ENCODE data around the gene QPCTL. TPM values are rescaled to one million over a fixed set of nuclear protein-coding genes. Genes with fewer than 3 reads are reported as not detected.

The QPCTL gene
- total and polyA plus RNA-seq, 9 of the 15 experiments (the other 6 are each of a cell fraction or from before 2014, with no cell fraction given) = 0.99 to 31.3 (median 12.7) TPM

- TF ChIP-seq NFE2L1 (tag; IDR thresholded peaks at IDR 0.05; ENCODE audit: borderline replicate concordance, low read depth) = no peak
- no peak for TF ChIP-seq ZNF239 (CRISPR knock-in tag; IDR thresholded peaks at IDR 0.05)
- TF ChIP-seq CTCF (IDR thresholded peaks at IDR 0.05 in 2 of 3, conservative IDR thresholded peaks at IDR 0.05 in 1 of 3; ENCODE audit: insufficient read depth in 2 of 3, low read depth in 1 of 3, low read length in 3 of 3) = peak; percentile 84 to 94 (median 88)
- TF ChIP-seq FOS (IDR thresholded peaks at IDR 0.05; ENCODE audit: extremely low read depth, insufficient read length) = no peak
- TF ChIP-seq UBTF (IDR thresholded peaks at IDR 0.05; ENCODE audit: borderline replicate concordance in 1 of 2, low read depth in 2 of 2, low read length in 2 of 2) = peak in 1 of 2 experiments; percentile 77; a peak in 1 of 4 replicates
- TF ChIP-seq ZNF280A (IDR thresholded peaks at IDR 0.05; ENCODE audit: low read depth, partially characterized antibody) = no peak
- TF ChIP-seq ZNF282 (CRISPR knock-in tag; IDR thresholded peaks at IDR 0.05) = no peak
- TF ChIP-seq ZNF212 (CRISPR knock-in tag; IDR thresholded peaks at IDR 0.05) = no peak
- TF ChIP-seq TFAM (CRISPR knock-in tag; conservative IDR thresholded peaks at IDR 0.05) = no peak
- TF ChIP-seq SMARCC2 (IDR thresholded peaks at IDR 0.05; ENCODE audit: low read depth) = no peak
- no peak for TF ChIP-seq GATAD2A (IDR thresholded peaks at IDR 0.05)
- TF ChIP-seq ATF1 (CRISPR knock-in tag; IDR thresholded peaks at IDR 0.05) = no peak
- no peak for TF ChIP-seq ATF1 (tag; IDR thresholded peaks at IDR 0.05)
- TF ChIP-seq THRAP3 (IDR thresholded peaks at IDR 0.05; ENCODE audit: borderline replicate concordance) = no peak
- no peak for TF ChIP-seq TEAD4 (IDR thresholded peaks at IDR 0.05; ENCODE audit: low read length)
- TF ChIP-seq TEAD4 (CRISPR knock-in tag; IDR thresholded peaks at IDR 0.05; ENCODE audit: borderline replicate concordance) = no peak
- TF ChIP-seq RAD21 (CRISPR knock-in tag; conservative IDR thresholded peaks at IDR 0.05 in 1 of 2, IDR thresholded peaks at IDR 0.05 in 1 of 2) = peak; percentile 36 to 63
- TF ChIP-seq ZNF24 (IDR thresholded peaks at IDR 0.05) = no peak
- no peak for TF ChIP-seq SPI1 (IDR thresholded peaks at IDR 0.05; ENCODE audit: borderline replicate concordance, low read depth, low read length)
- TF ChIP-seq, protein P1, sequence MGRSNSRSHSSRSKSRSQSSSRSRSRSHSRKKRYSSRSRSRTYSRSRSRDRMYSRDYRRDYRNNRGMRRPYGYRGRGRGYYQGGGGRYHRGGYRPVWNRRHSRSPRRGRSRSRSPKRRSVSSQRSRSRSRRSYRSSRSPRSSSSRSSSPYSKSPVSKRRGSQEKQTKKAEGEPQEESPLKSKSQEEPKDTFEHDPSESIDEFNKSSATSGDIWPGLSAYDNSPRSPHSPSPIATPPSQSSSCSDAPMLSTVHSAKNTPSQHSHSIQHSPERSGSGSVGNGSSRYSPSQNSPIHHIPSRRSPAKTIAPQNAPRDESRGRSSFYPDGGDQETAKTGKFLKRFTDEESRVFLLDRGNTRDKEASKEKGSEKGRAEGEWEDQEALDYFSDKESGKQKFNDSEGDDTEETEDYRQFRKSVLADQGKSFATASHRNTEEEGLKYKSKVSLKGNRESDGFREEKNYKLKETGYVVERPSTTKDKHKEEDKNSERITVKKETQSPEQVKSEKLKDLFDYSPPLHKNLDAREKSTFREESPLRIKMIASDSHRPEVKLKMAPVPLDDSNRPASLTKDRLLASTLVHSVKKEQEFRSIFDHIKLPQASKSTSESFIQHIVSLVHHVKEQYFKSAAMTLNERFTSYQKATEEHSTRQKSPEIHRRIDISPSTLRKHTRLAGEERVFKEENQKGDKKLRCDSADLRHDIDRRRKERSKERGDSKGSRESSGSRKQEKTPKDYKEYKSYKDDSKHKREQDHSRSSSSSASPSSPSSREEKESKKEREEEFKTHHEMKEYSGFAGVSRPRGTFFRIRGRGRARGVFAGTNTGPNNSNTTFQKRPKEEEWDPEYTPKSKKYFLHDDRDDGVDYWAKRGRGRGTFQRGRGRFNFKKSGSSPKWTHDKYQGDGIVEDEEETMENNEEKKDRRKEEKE (IDR thresholded peaks at IDR 0.05; ENCODE audit: borderline replicate concordance in 1 of 2, control insufficient read depth in 1 of 2, low read depth in 2 of 2, low read length in 1 of 2) = no peak
Observed at GRCh38 chr19:45693106-45693788, 781 bp downstream of the QPCTL start (continued).

Measured in K562 (cell line).